ENCODE data around the gene BAHCC1. TPM values are rescaled to one million over a fixed set of nuclear protein-coding genes. Genes with fewer than 3 reads are reported as not detected.

Gene BAHCC1
- total and polyA plus RNA-seq, 11 donors = 6.0 to 19.6 (median 8.9) TPM

DNA sequence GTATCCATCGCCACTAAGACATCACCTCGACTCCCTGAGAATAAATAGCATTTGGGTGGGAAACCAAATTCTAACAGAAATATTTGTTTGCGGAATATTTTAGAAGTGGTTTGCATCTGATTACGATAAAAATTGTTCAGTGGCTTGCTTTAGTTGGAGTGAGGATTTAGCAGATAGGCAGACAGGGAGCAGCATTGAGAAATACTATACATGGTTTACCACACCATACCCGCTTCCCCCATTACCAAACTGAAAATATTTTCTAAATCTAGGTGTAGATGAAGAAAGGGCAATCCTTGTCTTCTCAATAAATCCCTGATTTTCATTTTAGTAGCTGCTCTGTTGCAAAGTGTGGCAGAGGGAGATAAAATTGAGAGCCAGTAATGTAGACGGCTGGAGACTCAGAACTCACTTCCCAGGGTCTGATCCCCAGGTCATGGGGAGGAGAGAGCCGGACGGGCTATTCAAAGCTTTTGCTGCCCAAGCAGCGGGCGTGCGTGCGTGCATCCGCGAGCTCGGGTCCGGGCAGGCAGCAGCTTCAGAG is 808 bp upstream of the BAHCC1 start:
- DNase-seq = no peak

DNA sequence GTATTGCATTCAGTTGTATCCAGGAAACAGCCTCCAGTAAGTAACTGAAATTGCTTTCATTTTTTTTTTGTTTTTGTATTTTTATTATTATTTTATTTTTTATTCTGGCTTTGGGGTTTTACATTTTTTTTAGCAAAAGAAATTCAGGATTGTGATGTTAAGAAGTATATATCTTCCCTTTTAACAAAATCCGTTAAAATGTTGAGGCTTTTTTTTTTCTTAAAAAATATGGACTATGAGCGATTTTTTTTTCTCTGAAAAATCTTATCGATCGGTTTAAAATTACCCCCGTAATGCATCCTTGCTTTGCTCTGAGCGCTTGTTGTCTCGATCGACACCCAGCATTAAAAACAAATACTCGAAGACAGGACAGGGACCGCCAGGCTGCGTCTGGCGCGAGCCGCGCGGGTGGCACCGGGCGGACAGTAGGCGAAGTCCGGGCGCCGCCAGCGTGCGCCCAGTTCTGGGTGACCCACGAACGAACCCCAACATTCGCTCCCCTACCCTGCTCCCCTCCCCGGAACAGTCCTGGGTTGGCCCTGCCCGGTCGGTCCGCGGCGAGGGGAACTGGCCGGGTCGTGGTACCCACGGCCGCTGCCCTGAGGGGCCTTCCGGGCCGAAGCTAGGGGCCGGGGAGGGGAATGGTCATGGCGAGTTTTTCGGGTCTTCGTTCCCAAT is 482 bp downstream of the BAHCC1 start:
- DNase-seq = no peak

More for the DNA sequence above, 808 bp upstream of the BAHCC1 start:
- H3K27me3 ChIP-seq = peaks cover 0 to 10% (median 0%) of the 10 kb centered on the region in 9 donors
- H3K27ac ChIP-seq = peak overlapping the region in 10 of 12 donors; percentile 24 to 100 (median 96)
- no peak for ATAC-seq
- TF ChIP-seq POLR2A (IDR thresholded peaks at IDR 0.05) (no peak), CTCF (IDR thresholded peaks at IDR 0.05) (peak in 1 of 12 donors; percentile 33)
- peaks cover 6 to 71% (median 32%) of the 10 kb centered on the region in 12 donors for H3K4me1 ChIP-seq
- WGBS, 4 donors = 4 to 8% (median 7%) methylated on average over 12 to 16 of the region's 16 CpGs
- H3K36me3 ChIP-seq = no peaks in the 10 kb centered on the region
- H3K9me3 ChIP-seq = no peaks in the 10 kb centered on the region
- H3K4me3 ChIP-seq = peak overlapping the region in 10 of 12 donors; percentile 34 to 95 (median 84)
- intact Hi-C loops (cut with DNase I) = loop anchor here in 7 of 10 donors (2.0 to 10.0 kb wide), 9 partner anchors 86 to 140 kb away; partner anchors contain the start of genes SLC38A10 (in 3 of the 7) and ACTG1 (in 2 of the 7)

DNA sequence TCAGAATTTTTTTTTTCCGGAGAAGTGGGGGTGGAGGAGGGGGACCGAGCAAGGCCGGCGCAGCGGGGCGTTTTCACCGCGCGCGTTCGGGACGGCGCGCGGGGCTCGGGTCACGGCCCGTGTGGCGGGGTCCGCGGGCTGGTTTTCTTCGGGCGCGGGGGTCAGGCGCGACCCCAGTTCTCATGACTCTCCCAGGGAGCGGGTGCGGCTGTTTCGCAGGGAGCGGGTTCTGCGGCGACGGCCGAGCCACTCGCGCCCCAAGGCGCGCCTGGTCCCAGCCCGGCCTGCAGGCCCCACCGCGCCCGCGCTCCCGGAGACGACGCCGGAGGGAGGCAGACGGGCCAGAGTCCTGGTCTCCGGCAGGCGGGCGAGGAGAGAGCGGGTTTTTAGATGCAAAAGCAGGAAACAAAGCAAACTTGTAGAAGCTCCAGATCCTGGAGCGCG is 1.0 kb downstream of the BAHCC1 start:
- peak overlapping the region; percentile 91 to 98 (median 97) for H3K27ac ChIP-seq
- ATAC-seq (no peak), DNase-seq (no peak)
- no peaks in the 10 kb centered on the region for H3K36me3 ChIP-seq
- H3K9me3 ChIP-seq = no peaks in the 10 kb centered on the region
- H3K27me3 ChIP-seq = peaks cover 0 to 14% (median 0%) of the 10 kb centered on the region in 9 donors
- peaks cover 6 to 78% (median 34%) of the 10 kb centered on the region in 12 donors for H3K4me1 ChIP-seq
- 0 to 2% (median 1%) methylated on average over 28 to 54 of the region's 54 CpGs for WGBS, 4 donors
- intact Hi-C loops (cut with DNase I) = loop anchor here in 5 of 10 donors (2.0 to 10.0 kb wide), 6 partner anchors 86 to 119 kb away; partner anchors contain the start of genes ACTG1 (in 2 of the 5) and SLC38A10 (in 2 of the 5)
- no peak for TF ChIP-seq CTCF (IDR thresholded peaks at IDR 0.05)
- TF ChIP-seq POLR2A (IDR thresholded peaks at IDR 0.05) = no peak
- peak overlapping the region; percentile 57 to 95 (median 80) for H3K4me3 ChIP-seq

More for the DNA sequence above, 482 bp downstream of the BAHCC1 start:
- H3K27ac ChIP-seq = peak overlapping the region; percentile 91 to 98 (median 97)
- H3K27me3 ChIP-seq = peaks cover 0 to 14% (median 0%) of the 10 kb centered on the region in 9 donors
- H3K4me3 ChIP-seq = peak overlapping the region; percentile 57 to 95 (median 80)
- H3K36me3 ChIP-seq = no peaks in the 10 kb centered on the region
- H3K4me1 ChIP-seq = peaks cover 6 to 73% (median 33%) of the 10 kb centered on the region in 12 donors
- H3K9me3 ChIP-seq = no peaks in the 10 kb centered on the region
- 0 to 1% (median 0%) methylated on average over 30 to 43 of the region's 43 CpGs for WGBS, 4 donors
- TF ChIP-seq POLR2A (IDR thresholded peaks at IDR 0.05) (no peak), CTCF (IDR thresholded peaks at IDR 0.05) (no peak)
- intact Hi-C loops (cut with DNase I) = loop anchor here in 8 of 10 donors (2.0 to 10.0 kb wide), 11 partner anchors 85 to 141 kb away; partner anchors contain the start of genes SLC38A10 (in 4 of the 8) and ACTG1 (in 2 of the 8)
- no peak for ATAC-seq
